ENCODE results near the gene EPB41L4B. TPM values are rescaled to one million over a fixed set of nuclear protein-coding genes. Genes with fewer than 3 reads are reported as not detected.

EPB41L4B gene
- total and polyA plus RNA-seq, 2 experiments from 2014 or later: 11.0 to 32.2 TPM

DNA sequence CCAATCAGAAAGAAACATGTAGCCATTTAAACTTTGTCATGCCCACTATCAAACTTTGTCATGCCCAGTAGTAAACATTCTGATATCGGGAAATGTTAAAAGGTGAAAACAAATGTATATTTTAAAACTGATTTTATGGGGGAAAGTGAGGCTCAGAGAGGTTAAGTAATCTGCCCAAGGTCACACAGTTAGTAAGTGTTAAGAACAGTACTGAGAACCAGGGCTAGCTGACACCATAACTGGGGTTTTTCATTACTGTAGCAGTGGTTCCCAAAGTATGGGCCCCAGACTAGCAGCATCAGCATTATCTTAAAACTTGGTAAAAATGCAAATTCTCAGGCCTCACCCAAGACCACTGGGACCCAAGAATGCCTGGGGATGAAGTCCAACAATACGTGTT lies 143.9 kb downstream of the EPB41L4B start:
- no peak for ATAC-seq
- H3K9me3 Mint-ChIP-seq: no peaks in the 10 kb centered on the region

More for the DNA sequence above, 143.9 kb downstream of the EPB41L4B start:
- no peaks in the 10 kb centered on the region for H3K4me1 ChIP-seq (ENCODE audit: insufficient read depth)
- Mint-ChIP-seq H3K4me1 (no peaks in the 10 kb centered on the region), H3K4me3 (no peak overlapping the region), H3K27ac (no peak overlapping the region), H3K27me3 (ENCODE audit: insufficient read depth, low read depth, poor library complexity) (peaks cover 2% of the 10 kb centered on the region), H3K36me3 (ENCODE audit: low read depth) (no peaks in the 10 kb centered on the region)
- no peaks in the 10 kb centered on the region for H4K20me1 ChIP-seq (replicated peaks; ENCODE audit: insufficient read depth)
- H3F3A ChIP-seq (replicated peaks; ENCODE audit: low read depth): no peaks in the 10 kb centered on the region
- H3K27ac ChIP-seq (ENCODE audit: low read depth): no peak overlapping the region
- no peaks in the 10 kb centered on the region for H3K36me3 ChIP-seq (ENCODE audit: insufficient read depth)
- H3K79me2 ChIP-seq (replicated peaks; ENCODE audit: insufficient read depth): no peaks in the 10 kb centered on the region
- TF ChIP-seq NANOG (IDR thresholded peaks at IDR 0.05; ENCODE audit: borderline replicate concordance) (no peak), ZNF114 (CRISPR knock-in tag; IDR thresholded peaks at IDR 0.05) (no peak), POLR2AphosphoS5 (IDR thresholded peaks at IDR 0.05; ENCODE audit: low read depth) (no peak), JUNB (IDR thresholded peaks at IDR 0.05; ENCODE audit: unreplicated experiment) (no peak), ZNF462 (CRISPR knock-in tag; IDR thresholded peaks at IDR 0.05) (no peak)
- no peak overlapping the region for H3K4me2 ChIP-seq
- H3K27me3 ChIP-seq (ENCODE audit: insufficient read depth): no peaks in the 10 kb centered on the region
- no peaks in the 10 kb centered on the region for H3K9me2 ChIP-seq (ENCODE audit: insufficient read depth)
- H3K4me3 ChIP-seq: no peak overlapping the region
- DNase-seq (ENCODE audit: low spot score): no peak
- no peak overlapping the region for H2AFZ ChIP-seq
